SHP77 treated with DMSO at 0.1 percent for 48 hours (cell line): Measurements from ENCODE around the gene TEDC1.
A peak's percentile ranks its signal among the peaks of the same experiment; 100 is the strongest.

ENCODE experiments used
- DNase-seq: peaks from one replicate; lab custom pipeline; 2025; lab: John Stamatoyannopoulos, UW

Gene TEDC1

DNA sequence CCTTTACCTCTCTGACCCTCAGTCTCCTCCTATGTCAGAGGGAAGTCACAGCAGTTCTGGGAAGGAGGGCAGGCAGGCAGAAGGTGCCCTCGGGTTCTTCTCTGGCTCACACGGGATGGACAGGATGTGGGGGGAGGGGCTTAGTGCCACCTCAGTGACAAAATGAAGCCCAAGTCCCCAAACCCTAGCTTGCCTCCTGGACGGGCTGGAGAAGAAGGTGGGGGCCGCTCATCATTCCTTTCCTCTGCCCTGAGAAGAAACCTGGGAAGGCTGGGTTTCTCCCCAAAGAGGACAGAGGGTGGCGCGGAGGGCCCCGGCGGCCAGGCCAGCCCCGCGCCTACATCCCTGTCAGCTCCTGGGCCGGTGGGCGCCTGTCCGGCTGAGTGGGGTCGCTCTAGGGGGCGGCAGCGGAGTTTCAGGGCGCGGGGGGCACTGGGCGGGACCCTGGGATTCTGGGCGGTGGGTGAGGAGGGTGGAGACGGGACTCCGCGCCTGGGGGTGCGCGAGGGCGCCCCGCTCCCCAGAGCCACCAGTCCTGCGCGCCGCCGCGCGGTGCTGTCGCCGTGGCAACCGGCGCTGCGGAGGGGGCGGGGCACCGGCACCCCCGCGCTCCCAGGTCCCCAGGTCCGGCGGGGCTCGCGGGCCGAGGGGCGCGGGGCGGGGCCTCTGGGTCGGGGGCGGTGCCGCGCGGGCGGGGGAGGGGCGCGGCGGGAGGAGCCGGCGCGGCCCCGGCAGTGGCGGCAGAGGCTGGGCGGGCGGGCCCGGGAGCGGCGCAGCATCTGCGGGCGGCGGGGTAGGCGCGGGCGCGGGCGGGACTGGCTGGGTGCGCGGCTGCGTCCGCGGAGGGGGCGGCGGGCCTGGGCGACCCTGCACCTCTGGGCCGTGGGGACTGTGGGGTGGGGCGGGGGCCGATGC lies 35.1 kb downstream of the TEDC1 start, which contains the start of gene TMEM121:
Gene TMEM121, plus strand, starts transcription at position 723 of the 915 bp plus-strand sequence. CDS start 2,252 bp downstream, outside the sequence.
- no peak for DNase-seq

DNA sequence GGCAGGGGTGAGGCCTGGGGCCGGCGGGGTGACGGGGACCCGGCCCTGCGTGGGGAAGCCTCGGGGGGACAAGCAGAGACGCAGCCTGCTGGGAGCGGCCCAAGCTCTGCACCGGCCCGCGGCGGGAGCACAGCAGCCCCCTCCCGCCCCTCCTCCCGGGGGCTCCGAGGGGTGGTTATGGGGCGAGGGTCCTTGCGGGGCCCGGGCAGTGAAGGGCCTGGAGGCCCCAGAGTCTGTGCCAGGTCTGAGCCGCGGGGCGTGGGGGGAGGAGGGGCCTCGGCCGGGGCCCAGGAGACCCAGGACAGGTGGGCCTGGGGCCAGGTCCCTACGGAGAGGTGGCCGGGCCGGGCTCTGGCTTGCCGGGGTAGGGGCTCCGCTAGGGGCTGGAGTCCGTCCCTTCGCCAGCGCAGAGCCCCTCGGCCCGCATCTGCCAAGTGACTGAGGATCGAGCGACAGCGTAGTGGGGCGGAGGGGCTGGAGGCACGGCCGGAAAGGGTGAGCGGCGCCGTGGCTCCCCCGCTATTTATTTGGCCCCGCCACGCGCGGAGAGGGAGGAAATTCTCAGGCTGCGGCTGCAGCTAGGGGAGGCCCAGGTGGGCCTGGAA lies 35.8 kb downstream of the TEDC1 start:
- DNase-seq = no peak

DNA sequence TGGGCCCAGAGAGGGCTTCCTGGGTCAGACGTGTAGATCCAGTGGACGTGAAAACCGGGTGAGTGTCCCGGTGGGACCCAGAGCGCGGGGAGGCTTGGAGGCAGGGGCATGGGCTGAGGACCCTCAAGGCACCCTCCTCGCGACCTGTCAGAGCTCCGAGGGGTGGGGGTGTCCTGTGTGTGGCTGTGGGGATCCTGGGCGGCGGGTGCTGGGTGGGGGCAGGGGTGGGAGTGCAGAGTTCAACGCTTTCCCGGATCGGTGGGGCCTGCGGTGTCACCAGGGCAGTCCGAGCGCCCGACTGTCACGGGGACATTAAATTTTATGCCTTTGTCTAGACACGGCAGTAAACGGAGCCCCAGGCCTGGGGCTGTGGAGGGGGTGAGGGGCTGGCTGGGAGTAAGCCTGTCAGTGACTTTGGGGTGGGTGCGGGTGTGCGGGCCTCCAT lies 36.4 kb downstream of the TEDC1 start:
- no peak for DNase-seq

DNA sequence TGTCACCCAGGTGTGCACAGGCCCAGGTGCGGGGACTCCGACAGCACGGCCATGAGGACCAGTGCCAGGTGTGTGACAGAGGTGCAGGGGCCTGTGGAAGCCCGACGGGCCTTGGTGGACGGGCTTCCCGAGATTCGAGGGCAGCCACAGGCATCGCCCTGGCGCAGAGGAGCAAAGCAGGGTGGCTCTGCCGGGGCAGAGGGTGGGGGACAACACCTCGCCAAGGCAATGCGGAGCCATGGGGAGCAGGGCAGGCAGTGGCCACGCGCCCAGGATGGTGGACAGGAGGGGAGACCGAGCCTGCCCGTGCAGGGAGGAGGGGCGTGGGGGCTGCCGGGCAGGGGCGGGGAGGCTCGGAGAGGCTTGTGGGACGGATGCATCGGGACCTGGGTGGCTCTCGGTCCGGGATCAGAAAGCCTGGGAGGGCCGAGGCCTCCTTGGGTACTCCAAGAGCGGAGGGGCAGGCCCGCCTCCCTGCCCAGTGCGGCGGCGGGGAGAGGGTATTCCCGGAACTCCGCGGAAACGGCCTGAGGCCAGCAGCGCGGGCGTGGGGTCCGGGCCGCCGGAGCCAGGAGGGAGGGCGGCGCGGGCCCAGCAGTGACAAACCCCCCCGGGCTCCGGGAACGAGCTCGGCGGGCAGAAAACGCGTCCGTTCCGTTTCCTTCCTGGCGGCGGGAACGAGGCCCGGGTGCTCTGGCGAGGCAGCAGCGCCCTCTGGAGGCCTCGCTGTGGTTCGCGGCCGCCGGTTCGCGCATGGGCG lies 37.0 kb downstream of the TEDC1 start:
- peak; percentile 18 for DNase-seq

DNA sequence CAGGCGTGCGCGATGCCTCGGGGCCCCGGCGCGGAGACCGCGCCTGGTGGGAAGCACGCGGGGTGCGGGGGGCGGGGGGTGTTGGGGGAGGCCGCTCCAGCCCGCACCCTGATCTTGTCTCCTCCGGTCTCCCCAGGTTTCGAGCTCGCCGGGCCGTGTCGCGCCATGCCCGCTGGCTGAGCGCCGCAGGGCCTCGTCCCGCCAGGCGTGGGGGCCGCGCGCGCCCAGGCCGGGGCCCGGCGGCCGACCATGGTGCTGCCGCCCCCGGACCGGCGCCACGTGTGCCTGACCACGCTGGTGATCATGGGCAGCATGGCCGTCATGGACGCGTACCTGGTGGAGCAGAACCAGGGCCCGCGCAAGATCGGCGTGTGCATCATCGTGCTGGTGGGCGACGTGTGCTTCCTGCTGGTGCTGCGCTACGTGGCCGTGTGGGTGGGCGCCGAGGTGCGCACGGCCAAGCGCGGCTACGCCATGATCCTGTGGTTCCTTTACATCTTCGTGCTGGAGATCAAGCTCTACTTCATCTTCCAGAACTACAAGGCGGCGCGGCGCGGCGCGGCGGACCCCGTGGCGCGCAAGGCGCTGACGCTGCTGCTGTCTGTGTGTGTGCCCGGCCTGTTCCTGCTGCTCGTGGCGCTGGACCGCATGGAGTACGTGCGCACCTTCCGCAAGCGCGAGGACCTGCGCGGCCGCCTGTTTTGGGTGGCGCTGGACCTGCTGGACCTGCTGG lies 37.7 kb downstream of the TEDC1 start:
- DNase-seq = no peak

DNA sequence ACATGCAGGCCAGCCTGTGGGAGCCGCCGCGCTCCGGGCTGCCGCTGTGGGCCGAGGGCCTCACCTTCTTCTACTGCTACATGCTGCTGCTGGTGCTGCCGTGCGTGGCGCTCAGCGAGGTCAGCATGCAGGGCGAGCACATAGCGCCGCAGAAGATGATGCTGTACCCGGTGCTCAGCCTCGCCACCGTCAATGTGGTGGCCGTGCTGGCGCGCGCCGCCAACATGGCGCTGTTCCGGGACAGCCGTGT lies 38.2 kb downstream of the TEDC1 start:
- no peak for DNase-seq

DNA sequence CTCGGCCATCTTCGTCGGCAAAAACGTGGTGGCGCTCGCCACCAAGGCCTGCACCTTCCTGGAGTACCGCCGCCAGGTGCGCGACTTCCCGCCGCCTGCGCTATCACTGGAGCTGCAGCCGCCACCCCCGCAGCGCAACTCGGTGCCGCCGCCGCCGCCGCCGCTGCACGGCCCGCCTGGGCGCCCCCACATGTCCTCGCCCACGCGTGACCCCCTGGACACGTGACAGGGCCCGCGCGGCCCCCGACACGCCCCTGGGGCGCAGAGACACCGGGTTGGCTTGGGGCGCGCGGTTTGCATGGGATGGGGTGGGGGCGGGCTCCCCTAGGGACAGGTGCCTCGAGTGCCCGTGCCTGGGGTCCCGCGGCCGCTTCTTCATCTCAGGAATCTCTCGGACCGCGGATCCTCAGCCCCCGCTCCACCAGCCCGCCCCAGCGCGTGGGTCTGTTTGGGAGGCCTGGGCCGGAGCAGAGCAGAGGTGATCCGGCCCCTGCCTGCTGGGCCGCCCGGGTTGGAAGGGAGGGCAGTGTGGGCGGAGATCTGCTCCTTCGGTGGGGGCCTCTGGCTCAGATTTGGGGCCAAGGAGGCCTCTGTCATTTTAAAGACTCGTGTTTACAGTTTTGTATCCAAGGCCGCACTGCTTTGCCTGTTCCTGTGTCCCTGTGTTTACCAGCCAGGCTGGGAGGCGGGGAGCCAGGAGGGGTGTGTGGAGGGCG lies 38.7 kb downstream of the TEDC1 start:
- DNase-seq = no peak

DNA sequence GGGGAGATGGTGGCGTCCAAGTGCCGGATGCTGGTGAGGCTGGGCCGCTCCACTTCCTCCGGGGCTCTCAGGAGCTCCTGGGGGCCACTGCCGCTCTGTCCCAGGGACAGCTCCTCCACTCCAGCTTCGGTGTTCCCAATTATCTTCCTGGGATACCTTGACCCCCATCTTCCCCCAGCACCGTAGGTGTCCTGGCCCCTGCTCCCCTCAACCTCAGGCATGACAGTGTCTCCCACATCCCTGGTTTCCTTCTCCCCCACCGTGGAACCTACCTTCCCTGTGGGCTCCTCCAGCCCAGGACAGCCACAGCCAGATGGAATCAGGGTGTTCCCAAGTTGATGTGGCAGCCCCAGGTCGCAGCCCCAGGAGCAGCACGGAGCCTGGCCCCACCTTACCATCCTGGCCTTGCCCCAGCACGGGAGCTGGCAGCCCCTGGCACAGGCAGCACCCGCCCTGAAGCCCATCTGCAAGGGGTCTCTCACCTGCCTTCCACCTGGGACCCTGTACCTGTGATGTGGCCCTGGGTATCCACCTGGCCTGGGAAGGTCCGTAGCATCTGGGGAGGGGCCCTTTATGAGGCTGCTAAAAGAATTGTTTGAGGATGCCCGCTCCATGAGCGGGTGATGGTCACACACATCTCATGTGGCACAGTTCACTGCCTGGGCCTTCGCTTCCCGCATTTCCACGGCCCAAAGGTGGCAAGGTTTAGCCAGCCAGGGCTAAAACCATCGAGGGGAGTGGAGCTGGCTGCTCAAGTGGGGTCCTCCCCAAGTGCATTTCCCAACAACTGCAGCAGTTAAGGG lies 39.4 kb downstream of the TEDC1 start:
- no peak for DNase-seq

DNA sequence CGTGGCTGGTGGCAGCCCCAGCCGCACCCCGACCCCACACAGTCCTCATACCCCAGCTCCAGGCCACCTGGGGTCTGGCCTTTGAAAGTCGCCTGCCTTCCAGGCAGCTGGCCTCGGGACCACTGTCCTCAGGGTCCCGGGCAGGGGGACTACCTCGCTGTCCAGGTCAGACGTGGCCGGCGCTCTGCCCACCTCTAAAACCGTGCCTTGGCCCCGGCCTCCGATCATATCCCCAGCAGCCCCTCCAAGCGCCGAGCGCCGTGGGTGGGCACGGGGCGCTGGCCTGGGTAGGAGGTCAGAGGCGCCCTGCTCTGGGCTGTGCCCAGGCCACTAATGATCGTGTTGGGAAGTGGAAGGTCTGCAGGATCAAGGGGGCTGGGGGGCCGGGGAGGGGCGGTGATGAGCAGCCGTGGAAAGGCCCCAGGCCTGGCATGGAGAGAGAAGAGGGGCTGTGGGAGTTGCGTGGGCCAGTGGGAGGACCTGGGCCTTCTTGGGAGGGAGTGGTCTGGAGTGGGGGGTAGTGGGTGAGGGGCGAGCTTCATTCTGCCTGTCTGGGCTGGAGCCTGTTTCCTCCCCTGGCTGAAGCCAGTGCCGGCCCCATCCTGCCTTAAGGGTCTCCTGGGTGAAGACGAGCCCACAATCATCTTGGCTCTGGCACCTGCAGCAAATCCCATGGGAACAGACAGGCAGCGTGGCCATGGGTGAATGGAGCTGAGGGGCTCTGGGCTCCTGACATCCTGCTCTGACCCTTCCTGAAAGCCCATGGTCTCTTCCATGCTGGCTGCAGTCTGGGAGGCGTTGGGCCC lies 40.2 kb downstream of the TEDC1 start:
- no peak for DNase-seq

DNA sequence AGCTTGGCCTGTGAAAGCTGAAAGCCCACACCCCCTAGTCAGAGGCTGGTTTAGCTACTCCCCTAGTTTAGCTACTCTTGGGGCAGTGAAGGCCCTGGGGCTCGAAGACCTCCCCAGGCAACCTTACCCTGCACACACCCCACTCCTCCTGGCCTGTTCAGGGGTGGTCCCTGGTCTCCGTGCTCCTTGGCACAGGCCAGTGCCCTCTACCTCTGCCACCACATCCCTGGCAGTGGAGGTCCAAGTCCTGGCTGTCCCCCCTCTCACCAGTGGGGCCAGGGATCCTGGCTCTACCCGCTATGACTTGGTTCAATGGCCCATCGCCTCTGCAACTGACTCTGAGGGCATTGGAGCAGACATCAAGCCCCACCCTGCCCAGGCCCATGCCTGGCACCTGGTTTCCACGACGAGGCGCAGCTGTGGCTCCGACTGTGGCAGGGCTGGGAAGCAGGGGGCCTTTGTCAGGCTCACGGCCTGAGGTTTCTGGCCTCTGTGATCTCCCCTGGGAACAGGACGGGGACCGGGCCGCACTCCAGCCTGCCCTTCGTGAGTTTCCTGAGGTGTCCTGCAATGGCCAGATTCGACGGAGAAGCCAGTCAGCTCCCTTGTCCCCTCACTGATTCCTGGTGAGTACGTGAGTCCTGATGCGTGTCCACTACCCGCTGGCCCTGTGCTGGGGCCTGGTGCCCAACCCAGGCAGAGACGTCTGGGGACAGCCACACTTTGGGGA lies 41.0 kb downstream of the TEDC1 start:
- no peak for DNase-seq

DNA sequence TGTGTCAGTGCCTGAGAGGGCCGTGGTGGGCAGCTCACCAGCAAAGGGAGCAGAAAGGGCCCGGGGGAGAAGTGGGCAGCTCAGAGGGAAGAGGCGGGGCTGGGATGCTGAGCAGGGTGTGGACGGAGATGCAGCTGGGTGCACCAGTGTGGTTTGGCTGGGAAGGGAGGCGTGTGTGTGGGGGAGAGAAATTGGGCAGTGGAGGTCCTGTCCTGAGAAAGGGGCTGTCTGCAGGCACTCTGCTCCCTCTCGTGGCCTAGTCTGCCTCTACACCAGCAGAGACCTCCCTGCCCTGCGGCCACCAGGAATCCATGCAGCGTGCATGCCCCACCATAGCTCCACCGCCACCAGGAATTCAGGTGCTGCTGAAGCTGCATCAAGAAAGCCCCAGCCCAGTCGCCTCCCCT lies 41.7 kb downstream of the TEDC1 start:
- DNase-seq = no peak

DNA sequence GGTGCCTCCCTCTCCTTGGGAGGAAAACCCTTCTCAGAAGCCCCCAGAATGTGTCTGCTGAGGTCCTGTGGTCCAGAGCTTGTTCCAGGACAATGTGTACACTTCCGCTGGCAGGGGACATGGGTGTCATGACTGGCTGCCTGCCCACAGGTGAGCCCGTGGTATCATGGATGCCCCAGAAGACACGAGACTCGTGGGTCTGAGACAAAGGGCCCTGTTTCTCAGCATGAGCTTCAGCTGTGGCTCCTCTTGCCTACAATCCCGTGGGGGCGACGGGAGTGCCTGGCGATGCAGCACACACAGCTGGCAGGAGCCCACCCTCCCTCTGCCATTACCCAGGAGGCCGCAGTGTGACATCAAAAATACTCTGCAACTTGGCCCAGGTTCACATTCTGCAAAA lies 42.3 kb downstream of the TEDC1 start:
- no peak for DNase-seq

DNA sequence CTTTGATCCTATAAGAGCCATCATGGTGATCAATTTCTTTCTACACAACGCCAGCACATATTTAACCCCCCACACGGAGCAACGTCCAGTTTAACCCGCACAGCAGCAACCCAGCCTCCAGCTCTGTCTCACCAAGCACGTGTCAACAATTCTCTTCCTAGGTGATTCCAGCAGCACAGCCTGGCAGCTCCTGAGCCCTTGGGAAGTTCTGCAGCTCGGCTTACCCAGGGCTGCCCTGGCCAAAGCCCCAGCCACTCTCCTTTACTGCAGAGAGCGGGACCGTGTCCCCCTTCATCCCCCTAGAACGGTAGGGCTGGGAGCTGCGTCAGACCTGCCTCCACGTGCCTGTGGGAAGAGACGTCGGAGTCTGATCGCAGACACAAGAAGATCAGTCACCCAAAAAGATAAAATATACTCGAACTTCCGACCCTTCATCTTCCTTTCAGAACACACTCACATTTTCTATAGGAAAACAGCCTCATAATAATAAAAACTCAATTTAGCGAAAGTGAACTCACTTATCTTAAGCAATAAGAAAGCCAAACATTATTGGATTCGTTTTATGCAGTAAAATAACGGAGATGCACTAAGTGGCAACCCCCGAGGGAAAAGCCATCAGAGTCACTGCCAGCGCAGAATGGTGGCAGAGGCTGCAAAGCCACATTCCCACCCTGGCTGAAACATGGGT lies 42.9 kb downstream of the TEDC1 start:
- DNase-seq = no peak

DNA sequence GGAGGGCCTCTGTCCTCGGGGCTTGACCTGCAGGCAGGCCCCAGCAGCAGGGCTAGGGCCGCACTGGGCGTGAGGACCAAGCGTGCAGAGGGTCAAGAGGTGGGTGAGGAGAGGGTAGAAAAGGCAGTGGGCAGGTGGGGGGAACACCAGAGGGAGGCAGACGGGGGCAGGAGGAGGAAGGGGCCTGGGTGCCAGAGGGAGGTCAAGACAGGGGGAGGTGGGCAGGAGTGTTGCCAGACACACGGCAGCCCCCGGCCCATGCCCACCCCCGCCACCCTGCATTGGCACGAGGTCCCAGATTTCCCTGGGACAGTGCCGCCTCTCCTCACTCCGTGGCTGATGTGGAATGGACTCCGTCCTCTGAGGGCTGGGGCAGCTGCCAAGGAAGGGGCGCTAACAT lies 43.5 kb downstream of the TEDC1 start:
- no peak for DNase-seq

DNA sequence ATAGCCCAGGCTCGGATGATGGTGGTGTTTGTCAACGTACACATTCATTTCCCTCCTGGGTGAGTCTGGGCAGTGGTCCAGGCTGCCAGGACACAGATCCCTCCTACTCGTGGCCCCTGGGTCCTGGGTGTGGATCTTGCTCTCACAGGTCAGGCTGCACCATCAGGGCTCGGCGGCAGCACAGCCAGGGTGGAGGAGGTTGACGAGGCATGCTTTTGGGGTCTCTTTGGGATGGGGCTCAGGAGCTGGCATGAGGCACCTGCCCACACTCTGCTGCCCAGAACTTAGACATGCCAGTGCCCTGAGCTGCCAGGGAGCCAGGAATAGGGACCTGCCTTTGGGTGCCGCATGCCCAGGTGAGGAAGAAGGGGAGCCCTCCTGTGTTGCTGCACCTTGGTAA lies 45.0 kb downstream of the TEDC1 start:
- no peak for DNase-seq

DNA sequence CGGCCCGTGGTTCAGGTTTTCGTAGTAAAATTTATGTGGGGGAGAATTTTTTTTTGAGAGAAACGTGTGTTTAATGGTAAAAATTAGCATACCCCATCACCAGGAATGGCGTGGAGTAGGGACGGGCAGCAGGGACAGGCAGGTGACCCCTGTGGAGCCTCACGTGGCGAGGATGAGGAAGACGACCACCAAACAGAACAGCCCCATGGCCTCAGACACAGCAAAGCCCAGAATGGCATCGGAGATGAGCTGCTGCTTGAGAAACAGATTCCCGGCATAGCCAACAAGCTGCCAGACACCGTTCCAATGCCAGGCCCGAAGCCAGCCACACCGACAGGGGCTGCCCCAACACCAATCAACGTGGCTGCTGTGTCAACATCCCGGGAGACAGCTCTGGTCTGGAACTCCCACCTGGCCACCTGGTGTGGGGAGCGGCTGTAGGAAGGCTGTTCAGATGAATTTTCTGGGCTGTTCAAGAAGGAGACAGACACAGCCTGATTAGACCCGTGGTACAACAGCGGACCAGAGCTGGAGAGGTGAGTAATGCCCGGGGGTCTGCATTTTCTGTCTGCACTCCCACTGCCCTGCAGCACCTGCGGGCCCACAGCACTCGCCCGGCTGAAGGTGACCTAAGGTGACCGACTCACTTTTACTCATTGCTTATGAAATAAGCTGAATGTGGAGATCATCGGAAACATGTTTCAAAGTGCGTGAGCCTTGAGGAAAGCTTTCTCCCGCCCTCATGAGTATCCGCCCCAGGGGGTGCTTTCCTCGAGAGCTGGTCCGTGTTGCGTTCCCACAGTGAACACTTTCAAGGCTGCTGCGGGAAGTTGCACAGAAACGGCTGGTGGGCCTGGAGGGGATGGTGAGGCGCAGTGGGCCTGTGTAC lies 45.9 kb downstream of the TEDC1 start:
- DNase-seq = no peak
